Upper lobe of left lung (tissue), 6 donors: ENCODE results near the gene KRTAP5-2. TPM values are rescaled to one million over a fixed set of nuclear protein-coding genes. Genes with fewer than 3 reads are reported as not detected.
A peak's percentile ranks its signal among the peaks of the same experiment; 100 is the strongest.

Source experiments
- ATAC-seq, 2 donors: fragments of 200-7000 bp; cut with Tn5 transposase; one replicate each; pipeline ENCODE4 v1.9.1; 2022; ENCODE audit warnings: mild to moderate bottlenecking in 2 of 2, moderate library complexity in 2 of 2; ENCODE audit not compliant: low FRiP score in 2 of 2
- DNase-seq, 2 donors: peaks; one replicate each; pipeline ENCODE4 v3.0.0-alpha.2; 2019 to 2020
- H3K27ac ChIP-seq, 4 donors: fragments of 200-600 bp; sonication (generic); one replicate each; pipeline ENCODE4 v1.5.1; 2016 to 2019
- H3K27me3 ChIP-seq, 4 donors: fragments of 200-600 bp; sonication (generic); one replicate each; pipeline ENCODE4 v1.5.1; 2017 to 2019
- H3K36me3 ChIP-seq, 4 donors: fragments of 200-600 bp; sonication (generic); one replicate each; pipeline ENCODE4 v1.5.1; 2016 to 2019
- H3K4me1 ChIP-seq, 4 donors: fragments of 200-600 bp; sonication (generic); one replicate each; pipeline ENCODE4 v1.5.1; 2018 to 2019
- H3K4me3 ChIP-seq, 4 donors: fragments of 200-600 bp; sonication (generic); one replicate each; pipeline ENCODE4 v1.5.1; 2017 to 2019; ENCODE audit warnings: mild to moderate bottlenecking in 2 of 4, moderate library complexity in 1 of 4
- H3K9me3 ChIP-seq, 4 donors: fragments of 200-600 bp; sonication (generic); one replicate each; pipeline ENCODE4 v1.5.1; 2018 to 2019
- EP300 ChIP-seq, 4 donors: sonication (generic); formaldehyde crosslinking; IDR thresholded peaks; one replicate each; pipeline ENCODE4 v1.5.1; 2017; ENCODE audit warnings: antibody characterized with exemption in 4 of 4, control low read depth in 2 of 4
- POLR2A ChIP-seq, 4 donors: fragments of 450-650 bp; IDR thresholded peaks; one replicate each; pipeline ENCODE4 v1.5.1; 2016 to 2017; ENCODE audit warnings: antibody characterized with exemption in 4 of 4, mild to moderate bottlenecking in 2 of 4
- POLR2AphosphoS5 ChIP-seq, 2 donors: sonication (generic); formaldehyde crosslinking; IDR thresholded peaks; one replicate each; pipeline ENCODE4 v1.5.1; 2017; ENCODE audit warnings: antibody characterized with exemption in 2 of 2
- WGBS, 2 donors: methylation state at CpG; one replicate each; pipeline ENCODE4 v1.1.5; 2017 to 2018; 5-methylcytosine and 5-hydroxymethylcytosine counted together
- total RNA-seq, 6 donors: library from RNA; depleted of rRNA in 4 of 6; stranded (reverse); fragments of >200 nt in 4 of 6; gene quantifications; one replicate each; pipeline versions ENCODE4 v1.1.0 to v1.2.1, GENCODE V29; 2016 to 2021
- TF ChIP-seq, protein P1 (sequence below), 6 experiments: fragments of 450-650 bp in 4 of 6; fragments of 200-600 bp in 2 of 6; sonication (generic) in 2 of 6; IDR thresholded peaks; one replicate each; pipeline ENCODE4 v1.5.1; 2016 to 2019; ENCODE audit warnings: antibody characterized with exemption in 6 of 6
- donor health status: DM: no; HTN: no; CAD: no; lungs with moderate emphysema.
- donor health status: DM: no; HTN: yes; CAD: no; lungs with severe emphysema.

KRTAP5-2 gene
- total RNA-seq, 6 donors from 2014 or later, result not detected

GRCh38 chr11:1567052-1567720 is 30.9 kb downstream of the KRTAP5-2 start:
- Histone ChIP-seq H3K27ac (no peak overlapping the region), H3K4me1 (peaks cover 8 to 32% (median 17%) of the 10 kb centered on the region in 4 donors), H3K4me3 (no peak overlapping the region), H3K27me3 (peaks cover 0 to 7% (median 3%) of the 10 kb centered on the region in 4 donors), H3K36me3 (peaks cover 0 to 35% (median 10%) of the 10 kb centered on the region in 4 donors), H3K9me3 (no peaks in the 10 kb centered on the region)
- ATAC-seq, result no peak
- peak in 1 of 2 donors; percentile 63 for DNase-seq
- TF ChIP-seq POLR2A (IDR thresholded peaks at IDR 0.05), result no peak
- 71 to 80% methylated on average over 1 to 12 of the region's 13 CpGs for WGBS, 2 donors

DNA sequence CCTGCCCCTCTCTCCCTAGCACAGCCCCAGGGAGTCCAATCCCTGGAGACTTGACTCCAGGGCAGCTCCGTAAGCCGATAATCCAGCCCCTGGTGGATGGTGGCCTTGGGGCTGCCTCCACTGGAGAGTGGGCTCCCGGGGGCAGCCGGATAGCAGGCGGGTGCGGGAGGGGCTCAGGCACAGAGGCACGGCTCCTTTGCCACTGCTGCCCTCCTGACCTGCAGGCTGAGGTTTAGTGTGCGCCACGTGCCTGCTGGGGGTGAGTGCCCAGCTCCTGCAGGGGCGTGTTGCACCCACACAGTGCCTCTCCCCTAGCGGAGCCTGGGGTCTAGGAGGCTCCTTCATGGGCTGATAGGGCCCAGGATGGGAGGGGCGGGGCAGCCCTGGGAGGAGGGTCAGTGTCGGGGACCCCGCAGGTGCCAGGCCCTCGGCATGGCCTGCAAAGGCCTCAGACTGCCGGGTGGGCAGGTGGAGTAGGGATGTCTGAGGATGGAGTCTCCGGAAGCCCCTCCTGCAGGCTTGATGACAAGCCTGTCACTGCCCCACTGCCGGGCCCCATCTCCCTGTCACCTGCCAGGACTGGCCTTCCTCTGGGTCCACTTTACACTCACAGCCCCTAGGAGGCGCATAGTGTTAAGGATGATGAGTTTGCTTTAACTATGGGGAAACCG is 31.6 kb downstream of the KRTAP5-2 start:
- H3K4me1 ChIP-seq, result peaks cover 8 to 32% (median 17%) of the 10 kb centered on the region in 4 donors
- 82 to 88% methylated on average over 4 to 20 of the region's 20 CpGs for WGBS, 2 donors
- H3K27ac ChIP-seq, result no peak overlapping the region
- H3K9me3 ChIP-seq, result no peaks in the 10 kb centered on the region
- TF ChIP-seq POLR2A (IDR thresholded peaks at IDR 0.05), result no peak
- TF ChIP-seq, protein P1, sequence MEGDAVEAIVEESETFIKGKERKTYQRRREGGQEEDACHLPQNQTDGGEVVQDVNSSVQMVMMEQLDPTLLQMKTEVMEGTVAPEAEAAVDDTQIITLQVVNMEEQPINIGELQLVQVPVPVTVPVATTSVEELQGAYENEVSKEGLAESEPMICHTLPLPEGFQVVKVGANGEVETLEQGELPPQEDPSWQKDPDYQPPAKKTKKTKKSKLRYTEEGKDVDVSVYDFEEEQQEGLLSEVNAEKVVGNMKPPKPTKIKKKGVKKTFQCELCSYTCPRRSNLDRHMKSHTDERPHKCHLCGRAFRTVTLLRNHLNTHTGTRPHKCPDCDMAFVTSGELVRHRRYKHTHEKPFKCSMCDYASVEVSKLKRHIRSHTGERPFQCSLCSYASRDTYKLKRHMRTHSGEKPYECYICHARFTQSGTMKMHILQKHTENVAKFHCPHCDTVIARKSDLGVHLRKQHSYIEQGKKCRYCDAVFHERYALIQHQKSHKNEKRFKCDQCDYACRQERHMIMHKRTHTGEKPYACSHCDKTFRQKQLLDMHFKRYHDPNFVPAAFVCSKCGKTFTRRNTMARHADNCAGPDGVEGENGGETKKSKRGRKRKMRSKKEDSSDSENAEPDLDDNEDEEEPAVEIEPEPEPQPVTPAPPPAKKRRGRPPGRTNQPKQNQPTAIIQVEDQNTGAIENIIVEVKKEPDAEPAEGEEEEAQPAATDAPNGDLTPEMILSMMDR (IDR thresholded peaks at IDR 0.05), result no peak
- TF ChIP-seq EP300 (IDR thresholded peaks at IDR 0.05), result no peak
- no peak for TF ChIP-seq POLR2AphosphoS5 (IDR thresholded peaks at IDR 0.05)
- peaks cover 0 to 6% (median 3%) of the 10 kb centered on the region in 4 donors for H3K27me3 ChIP-seq
- peaks cover 0 to 41% (median 10%) of the 10 kb centered on the region in 4 donors for H3K36me3 ChIP-seq
- no peak overlapping the region for H3K4me3 ChIP-seq
- ATAC-seq (no peak), DNase-seq (peak in 1 of 2 donors; percentile 76)

DNA sequence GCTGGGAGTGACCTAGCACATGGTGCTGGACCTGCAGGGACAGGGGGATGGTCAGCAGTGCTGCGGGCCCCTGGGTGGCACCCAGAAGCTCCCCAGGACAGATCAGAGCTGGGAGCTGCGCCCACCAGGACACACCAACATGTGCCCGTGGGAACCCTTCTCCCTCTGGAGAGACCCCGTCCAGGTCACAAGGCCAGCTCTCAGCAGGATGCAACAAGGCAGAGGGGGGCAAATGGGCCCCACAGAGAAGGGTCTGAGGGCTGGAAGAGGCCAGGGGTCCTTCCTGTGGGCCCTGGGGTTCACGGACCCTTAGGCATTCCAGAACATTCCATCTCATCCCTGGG is 32.2 kb downstream of the KRTAP5-2 start:
- peaks cover 2 to 26% (median 11%) of the 10 kb centered on the region in 4 donors for H3K4me1 ChIP-seq
- TF ChIP-seq, protein P1 (IDR thresholded peaks at IDR 0.05), result no peak
- TF ChIP-seq EP300 (IDR thresholded peaks at IDR 0.05) (no peak), POLR2AphosphoS5 (IDR thresholded peaks at IDR 0.05) (no peak), POLR2A (IDR thresholded peaks at IDR 0.05) (no peak)
- no peaks in the 10 kb centered on the region for H3K27me3 ChIP-seq
- peaks cover 0 to 46% (median 11%) of the 10 kb centered on the region in 4 donors for H3K36me3 ChIP-seq
- no peak overlapping the region for H3K27ac ChIP-seq
- no peak overlapping the region for H3K4me3 ChIP-seq
- DNase-seq (no peak), ATAC-seq (no peak)
- 60 to 90% methylated on average over 1 to 5 of the region's 5 CpGs for WGBS, 2 donors
- H3K9me3 ChIP-seq, result no peaks in the 10 kb centered on the region

DNA sequence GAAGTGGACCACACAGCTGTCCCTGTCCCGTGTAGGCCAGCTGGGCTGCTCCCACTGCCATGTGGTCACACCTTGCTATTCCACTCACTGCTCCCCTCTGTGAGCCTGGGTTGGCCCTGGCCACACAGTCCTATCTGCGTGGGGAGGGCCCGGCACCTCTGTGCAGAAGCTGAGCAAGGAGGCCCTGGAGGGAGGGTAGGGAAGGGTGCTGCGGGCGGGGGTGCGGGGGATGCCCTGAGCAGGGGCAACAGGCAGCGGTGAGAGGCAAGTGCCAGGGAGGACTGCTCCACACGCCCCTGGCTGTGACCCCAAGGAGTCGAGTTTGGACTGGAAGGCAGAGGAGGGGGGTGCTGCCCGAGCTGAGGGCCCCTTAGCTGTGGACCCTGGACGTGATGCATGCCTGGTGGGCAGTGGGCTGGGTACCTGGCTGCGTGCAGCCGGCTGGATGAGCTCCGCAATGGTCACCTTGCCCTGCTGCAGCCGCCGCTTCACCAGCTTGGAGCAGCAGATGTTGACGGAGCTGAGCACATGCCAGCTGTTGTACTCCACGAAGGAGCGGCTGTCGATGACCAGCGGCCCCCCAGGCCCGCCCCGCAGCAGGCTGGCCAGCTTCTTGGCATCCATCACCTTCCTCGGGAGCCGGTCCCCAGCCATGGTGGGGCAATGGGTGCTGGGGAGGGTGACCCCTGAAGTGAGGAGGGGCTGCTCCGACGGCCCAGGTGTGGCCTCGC is 32.8 kb downstream of the KRTAP5-2 start:
- DNase-seq (peak in 1 of 2 donors; percentile 80), ATAC-seq (no peak)
- H3K4me3 ChIP-seq, result no peak overlapping the region
- no peaks in the 10 kb centered on the region for H3K9me3 ChIP-seq
- peaks cover 0 to 21% (median 7%) of the 10 kb centered on the region in 4 donors for H3K4me1 ChIP-seq
- TF ChIP-seq EP300 (IDR thresholded peaks at IDR 0.05) (no peak), POLR2AphosphoS5 (IDR thresholded peaks at IDR 0.05) (no peak), POLR2A (IDR thresholded peaks at IDR 0.05) (no peak)
- TF ChIP-seq, protein P1 (IDR thresholded peaks at IDR 0.05), result no peak
- no peaks in the 10 kb centered on the region for H3K27me3 ChIP-seq
- 84 to 92% methylated on average over 11 to 28 of the region's 28 CpGs for WGBS, 2 donors
- peaks cover 0 to 48% (median 12%) of the 10 kb centered on the region in 4 donors for H3K36me3 ChIP-seq
- H3K27ac ChIP-seq, result no peak overlapping the region
